ENCODE data around the gene GAREM1. TPM values are rescaled to one million over a fixed set of nuclear protein-coding genes. Genes with fewer than 3 reads are reported as not detected.

GAREM1 gene
- total and polyA plus RNA-seq, 2 experiments from 2014 or later, result 6.9 to 7.1 TPM

DNA sequence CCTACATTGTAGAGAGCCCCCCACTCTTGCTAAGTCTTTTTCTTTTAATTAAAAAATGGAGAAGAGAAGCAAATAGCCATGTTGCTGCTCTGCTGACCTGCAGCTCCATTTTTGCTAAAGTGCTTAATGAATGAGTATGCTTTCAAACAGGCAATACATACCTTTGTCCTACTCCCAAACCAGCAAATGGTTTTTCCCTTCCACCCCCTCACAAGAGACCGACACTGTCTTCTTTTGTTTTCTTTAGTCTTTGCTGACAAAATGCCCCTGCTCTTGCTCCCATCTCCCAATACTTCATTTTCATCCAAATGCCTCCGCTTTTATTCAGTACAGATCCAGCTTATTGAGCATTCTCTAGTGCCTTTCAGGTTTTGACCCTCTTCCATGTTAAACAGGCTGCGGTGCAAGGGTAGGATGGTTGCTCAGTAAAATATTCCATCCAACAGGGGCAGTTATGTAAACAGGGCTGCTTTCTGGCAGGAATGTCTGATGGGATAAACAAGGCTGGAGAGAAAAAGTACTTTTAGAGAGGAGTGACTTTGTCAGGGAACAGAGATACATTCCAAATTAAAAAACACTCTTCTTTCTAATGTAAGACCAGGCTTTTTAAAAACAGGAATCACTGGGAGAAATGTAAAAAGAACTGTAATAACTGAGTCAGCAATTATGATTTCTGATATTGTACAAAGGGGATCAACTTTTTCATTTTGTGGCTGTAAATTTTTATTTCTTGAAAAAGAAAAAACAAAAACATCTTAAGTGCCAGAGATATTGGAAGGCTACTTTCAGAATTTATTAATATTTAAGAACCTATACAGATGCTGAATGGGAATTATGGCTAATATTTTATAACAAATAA, 144.0 kb downstream of the GAREM1 start:
- no peaks in the 10 kb centered on the region for H3K4me1 ChIP-seq (ENCODE audit: insufficient read depth)
- no peaks in the 10 kb centered on the region for H3K27me3 ChIP-seq
- H2AFZ ChIP-seq, result no peak overlapping the region
- H3K9me3 ChIP-seq (ENCODE audit: low read depth), result no peaks in the 10 kb centered on the region
- no peak overlapping the region for H3K4me2 ChIP-seq
- no peak overlapping the region for H3K4me3 ChIP-seq
- no peak for DNase-seq (ENCODE audit: low spot score)
- H3K9me2 ChIP-seq (replicated peaks; ENCODE audit: insufficient read depth), result no peaks in the 10 kb centered on the region
- TF ChIP-seq EZH2 (IDR thresholded peaks at IDR 0.05; ENCODE audit: borderline replicate concordance) (no peak), EZH2phosphoT487 (IDR thresholded peaks at IDR 0.05; ENCODE audit: low read depth, severe bottlenecking, unreplicated experiment) (no peak)
- TF ChIP-seq, protein P1, sequence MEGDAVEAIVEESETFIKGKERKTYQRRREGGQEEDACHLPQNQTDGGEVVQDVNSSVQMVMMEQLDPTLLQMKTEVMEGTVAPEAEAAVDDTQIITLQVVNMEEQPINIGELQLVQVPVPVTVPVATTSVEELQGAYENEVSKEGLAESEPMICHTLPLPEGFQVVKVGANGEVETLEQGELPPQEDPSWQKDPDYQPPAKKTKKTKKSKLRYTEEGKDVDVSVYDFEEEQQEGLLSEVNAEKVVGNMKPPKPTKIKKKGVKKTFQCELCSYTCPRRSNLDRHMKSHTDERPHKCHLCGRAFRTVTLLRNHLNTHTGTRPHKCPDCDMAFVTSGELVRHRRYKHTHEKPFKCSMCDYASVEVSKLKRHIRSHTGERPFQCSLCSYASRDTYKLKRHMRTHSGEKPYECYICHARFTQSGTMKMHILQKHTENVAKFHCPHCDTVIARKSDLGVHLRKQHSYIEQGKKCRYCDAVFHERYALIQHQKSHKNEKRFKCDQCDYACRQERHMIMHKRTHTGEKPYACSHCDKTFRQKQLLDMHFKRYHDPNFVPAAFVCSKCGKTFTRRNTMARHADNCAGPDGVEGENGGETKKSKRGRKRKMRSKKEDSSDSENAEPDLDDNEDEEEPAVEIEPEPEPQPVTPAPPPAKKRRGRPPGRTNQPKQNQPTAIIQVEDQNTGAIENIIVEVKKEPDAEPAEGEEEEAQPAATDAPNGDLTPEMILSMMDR (IDR thresholded peaks at IDR 0.05; ENCODE audit: poor library complexity), result no peak
- WGBS (ENCODE audit: low lambda C conversion rate, missing lambda C conversion rate), result 80% methylated on average over 3 of the region's 3 CpGs
- no peaks in the 10 kb centered on the region for H3K79me2 ChIP-seq
- H3K27ac ChIP-seq, result no peak overlapping the region
- H4K20me1 ChIP-seq (ENCODE audit: insufficient read depth, poor library complexity, severe bottlenecking), result no peaks in the 10 kb centered on the region
- no peaks in the 10 kb centered on the region for H3K36me3 ChIP-seq (replicated peaks; ENCODE audit: insufficient read depth, low read depth)

DNA sequence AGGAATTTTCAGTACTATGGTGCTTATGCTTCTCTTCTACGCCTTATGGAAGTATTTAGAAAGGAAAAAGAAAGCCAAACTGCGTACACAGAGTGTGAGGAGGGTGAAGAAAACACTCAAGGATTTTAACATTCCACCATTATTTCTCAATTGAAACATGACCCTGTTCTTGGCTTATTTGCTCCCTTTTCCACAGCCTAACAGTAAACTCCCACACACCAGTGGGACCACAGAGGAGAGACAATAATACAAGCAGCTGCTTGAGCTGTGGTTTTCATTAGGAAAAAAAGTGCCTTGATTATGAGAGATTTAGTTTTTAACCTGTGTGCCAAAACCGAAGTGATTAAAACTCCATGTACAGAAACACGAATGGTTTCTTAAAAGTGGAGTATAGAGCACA, 146.5 kb downstream of the GAREM1 start:
- H3K27ac ChIP-seq, result no peak overlapping the region
- no peaks in the 10 kb centered on the region for H3K27me3 ChIP-seq
- H3K36me3 ChIP-seq (replicated peaks; ENCODE audit: insufficient read depth, low read depth), result no peaks in the 10 kb centered on the region
- H3K79me2 ChIP-seq, result no peaks in the 10 kb centered on the region
- H4K20me1 ChIP-seq (ENCODE audit: insufficient read depth, poor library complexity, severe bottlenecking), result no peaks in the 10 kb centered on the region
- no peaks in the 10 kb centered on the region for H3K9me2 ChIP-seq (replicated peaks; ENCODE audit: insufficient read depth)
- 81% methylated on average over 4 of the region's 4 CpGs for WGBS (ENCODE audit: low lambda C conversion rate, missing lambda C conversion rate)
- no peak overlapping the region for H2AFZ ChIP-seq
- TF ChIP-seq EZH2 (IDR thresholded peaks at IDR 0.05; ENCODE audit: borderline replicate concordance), result no peak
- TF ChIP-seq, protein P1 (IDR thresholded peaks at IDR 0.05; ENCODE audit: poor library complexity), result no peak
- TF ChIP-seq EZH2phosphoT487 (IDR thresholded peaks at IDR 0.05; ENCODE audit: low read depth, severe bottlenecking, unreplicated experiment), result no peak
- H3K4me2 ChIP-seq, result no peak overlapping the region
- no peak for DNase-seq (ENCODE audit: low spot score)
- H3K4me3 ChIP-seq, result no peak overlapping the region
- no peaks in the 10 kb centered on the region for H3K4me1 ChIP-seq (ENCODE audit: insufficient read depth)
- no peaks in the 10 kb centered on the region for H3K9me3 ChIP-seq (ENCODE audit: low read depth)

DNA sequence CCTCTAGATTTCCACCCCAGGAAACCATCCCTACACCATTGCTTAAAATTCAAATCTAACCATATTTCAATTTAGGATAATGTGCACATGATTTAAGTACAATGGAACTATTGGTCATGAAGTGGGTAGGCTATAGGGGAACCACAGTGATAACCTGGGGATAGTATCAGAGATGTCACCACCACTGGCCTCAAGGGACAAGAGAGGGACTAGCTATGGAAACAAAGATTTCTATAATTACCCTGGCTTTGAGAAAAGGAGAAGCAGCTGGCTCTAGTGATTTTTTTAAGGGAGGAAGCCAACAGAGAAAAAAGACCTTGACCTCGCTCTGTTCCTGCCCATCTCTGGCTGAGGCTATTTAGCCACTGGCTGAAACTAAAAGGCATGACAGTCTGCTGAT, 148.9 kb downstream of the GAREM1 start:
- no peaks in the 10 kb centered on the region for H3K9me2 ChIP-seq (replicated peaks; ENCODE audit: insufficient read depth)
- H3K4me1 ChIP-seq (ENCODE audit: insufficient read depth), result peaks cover 11% of the 10 kb centered on the region
- no peak for DNase-seq (ENCODE audit: low spot score)
- no peaks in the 10 kb centered on the region for H4K20me1 ChIP-seq (ENCODE audit: insufficient read depth, poor library complexity, severe bottlenecking)
- H3K4me3 ChIP-seq, result no peak overlapping the region
- 90% methylated on average over 1 of the region's 1 CpG for WGBS (ENCODE audit: low lambda C conversion rate, missing lambda C conversion rate)
- H3K4me2 ChIP-seq, result no peak overlapping the region
- H3K9me3 ChIP-seq (ENCODE audit: low read depth), result no peaks in the 10 kb centered on the region
- no peaks in the 10 kb centered on the region for H3K27me3 ChIP-seq
- H3K27ac ChIP-seq, result no peak overlapping the region
- TF ChIP-seq EZH2phosphoT487 (IDR thresholded peaks at IDR 0.05; ENCODE audit: low read depth, severe bottlenecking, unreplicated experiment), result no peak
- TF ChIP-seq, protein P1 (IDR thresholded peaks at IDR 0.05; ENCODE audit: poor library complexity), result no peak
- TF ChIP-seq EZH2 (IDR thresholded peaks at IDR 0.05; ENCODE audit: borderline replicate concordance), result no peak
- no peaks in the 10 kb centered on the region for H3K36me3 ChIP-seq (replicated peaks; ENCODE audit: insufficient read depth, low read depth)
- H2AFZ ChIP-seq, result no peak overlapping the region
- H3K79me2 ChIP-seq, result no peaks in the 10 kb centered on the region
